K562 (cell line): ENCODE results near the gene FAM120B. TPM values are rescaled to one million over a fixed set of nuclear protein-coding genes. Genes with fewer than 3 reads are reported as not detected.

Source experiments
- ATAC-seq: fragments of 200-7000 bp; cut with Tn5 transposase; 3 replicates; pipeline ENCODE4 v1.9.1; 2020; ENCODE audit warnings: moderate library complexity
- BruUV-seq: library from RNA; stranded (reverse); fragments of 400-500 nt; replicated peaks from 2 replicates; lab custom pipeline; 2021; lab: Mats Ljungman, UMichigan
- CTCF ChIA-PET: fragments of 300-600 bp; formaldehyde crosslinking; extraction: SDS; loops from one replicate; lab custom pipeline; 2021; ENCODE audit warnings: low intra/inter-chr PET ratio; lab: Yijun Ruan, JAX
- POLR2A ChIA-PET: fragments of 300-600, 350-650 bp; sonication (Branson Sonifier 250); formaldehyde crosslinking; extraction: SDS; loops from one replicate; lab custom pipeline; 2021; ENCODE audit warnings: antibody characterized with exemption, inconsistent platforms; lab: Yijun Ruan, JAX
- DNase-seq, 4 experiments: peaks; one replicate each; pipeline versions ENCODE4 v3.0.0 to v3.0.0-alpha.2; 2011 to 2018; ENCODE audit warnings: low spot score in 3 of 4, mixed read lengths in 3 of 4; ENCODE audit errors: extremely low read depth in 1 of 4
- FAIRE-seq: peaks from 2 replicates; lab custom pipeline; 2011; peaks lifted over from hg19 to GRCh38; lab: Jason Lieb, UNC
- H2AFZ ChIP-seq: 2 replicates; pipeline ENCODE4 v1.6.0; 2011; ENCODE audit warnings: low read depth, low read length, control low read depth, inconsistent platforms
- H3K27ac ChIP-seq: fragments of 200-600 bp; 3 replicates; pipeline ENCODE4 v1.8.0; 2011; ENCODE audit warnings: low read depth, mild to moderate bottlenecking, control low read depth, inconsistent platforms, low read length, moderate library complexity, mixed read lengths; ENCODE audit errors: extremely low read depth
- H3K27me3 ChIP-seq, 2 experiments: fragments of 300-600 bp in 1 of 2; 2 replicates in 1 of 2; 3 replicates in 1 of 2; pipeline versions ENCODE4 v1.6.0 to v1.8.0; 2011; ENCODE audit warnings: inconsistent platforms in 2 of 2, low read length in 2 of 2, mild to moderate bottlenecking in 1 of 2, mixed read lengths in 1 of 2, moderate library complexity in 1 of 2; ENCODE audit not compliant: control insufficient read depth in 2 of 2, insufficient read depth in 2 of 2
- H3K36me3 ChIP-seq: fragments of 300-600 bp; 3 replicates; pipeline ENCODE4 v1.8.0; 2011; ENCODE audit warnings: mild to moderate bottlenecking, low read length, inconsistent platforms; ENCODE audit not compliant: control insufficient read depth, insufficient read depth
- H3K4me1 ChIP-seq, 2 experiments: fragments of 200-600 bp in 1 of 2; replicated peaks in 1 of 2; 2 replicates in 1 of 2; 3 replicates in 1 of 2; pipeline versions ENCODE4 v1.5.1 to v1.8.0; 2011; ENCODE audit warnings: inconsistent platforms in 2 of 2, low read length in 2 of 2, mild to moderate bottlenecking in 1 of 2, mixed read lengths in 1 of 2, moderate library complexity in 1 of 2; ENCODE audit not compliant: control insufficient read depth in 2 of 2, insufficient read depth in 2 of 2
- H3K4me2 ChIP-seq: 2 replicates; pipeline ENCODE4 v1.6.1; 2011; ENCODE audit warnings: low read length, control low read depth, inconsistent platforms, mixed read lengths; ENCODE audit not compliant: insufficient read depth
- H3K4me3 ChIP-seq: fragments of 200-600 bp; sonication (generic), shearing (Covaris generic); 2 replicates; pipeline ENCODE4 v1.5.1; 2016; ENCODE audit warnings: control low read depth, inconsistent platforms
- H3K79me2 ChIP-seq: fragments of 200-600 bp; 3 replicates; pipeline ENCODE4 v1.8.0; 2011; ENCODE audit warnings: low read length, inconsistent platforms; ENCODE audit not compliant: control insufficient read depth, insufficient read depth
- H3K9ac ChIP-seq, 2 experiments: 2 replicates each; pipeline versions ENCODE4 v1.6.0 to v1.6.1; 2011; ENCODE audit warnings: low read depth in 2 of 2, low read length in 2 of 2, control low read depth in 1 of 2, inconsistent platforms in 1 of 2, mild to moderate bottlenecking in 1 of 2, mixed read lengths in 1 of 2; ENCODE audit not compliant: insufficient read depth in 1 of 2
- H3K9me1 ChIP-seq: one replicate; pipeline ENCODE4 v1.6.0; 2011; ENCODE audit warnings: inconsistent platforms, mild to moderate bottlenecking, low read length, moderate library complexity; ENCODE audit not compliant: control insufficient read depth, insufficient read depth
- H3K9me3 ChIP-seq: replicated peaks from 2 replicates; pipeline ENCODE4 v1.5.1; 2011; ENCODE audit warnings: low read depth, low read length, inconsistent platforms; ENCODE audit not compliant: control insufficient read depth, insufficient read depth
- H4K20me1 ChIP-seq: replicated peaks from 2 replicates; pipeline ENCODE4 v1.6.1; 2011; ENCODE audit warnings: low read length, inconsistent platforms, mixed read lengths; ENCODE audit not compliant: control insufficient read depth, insufficient read depth
- TCF3 ChIP-seq: sonication (generic); formaldehyde crosslinking; IDR thresholded peaks from 2 replicates; pipeline ENCODE4 v1.4.0; 2020; ENCODE audit warnings: mild to moderate bottlenecking, missing genetic modification reagents
- ZNF197 ChIP-seq: fragments of 200-800 bp; sonication (Bioruptor generic); IDR thresholded peaks from 2 replicates; pipeline ENCODE4 v1.6.1; 2016; ENCODE audit warnings: low read depth, missing genetic modification characterization, missing compliant biosample characterization
- WGBS: fragments of 100-300 bp; shearing (Covaris generic); methylation state at CpG from one replicate; pipeline ENCODE4 v1.1.6; 2016; ENCODE audit warnings: low coverage, mixed read lengths; ENCODE audit not compliant: insufficient coverage; ENCODE audit errors: missing lambda C conversion rate; 5-methylcytosine and 5-hydroxymethylcytosine counted together
- in situ Hi-C: fragments of 300-500 bp; cut with MboI; formaldehyde crosslinking; loops from 4 replicates; pipeline ENCODE4 v1.15.0; 2018; ENCODE audit warnings: inconsistent platforms, mixed read lengths
- intact Hi-C: fragments of 100-400 bp; cut with micrococcal nuclease; formaldehyde crosslinking; loops from 2 replicates; pipeline ENCODE4 v1.14.2; 2022
- polyA plus RNA-seq, 8 experiments: library from polyadenylated mRNA; depleted of rRNA in 4 of 8; stranded (reverse) in 5 of 8; unstranded in 3 of 8; fragments of >200 nt; fragmentation: Nextera tagmentation in 2 of 8; fragmentation: Illumina TruSeq in 1 of 8; extraction: Ambion mirVana in 2 of 8; extraction: Trizol in 1 of 8; gene quantifications; 2 replicates each; pipeline versions ENCODE4 v1.2.1 to v1.2.3, GENCODE V29; 2011 to 2014; ENCODE audit warnings: inconsistent platforms in 1 of 8, missing spikeins in 1 of 8
- total RNA-seq, 7 experiments: library from RNA; depleted of rRNA in 6 of 7; stranded (reverse); fragments of >200 nt in 6 of 7; fragmentation: Illumina TruSeq in 2 of 7; extraction: Trizol in 2 of 7; gene quantifications; 2 replicates each; pipeline versions ENCODE4 v1.2.1 to v1.2.3, GENCODE V29; 2011 to 2021; ENCODE audit warnings: low replicate concordance in 1 of 7
- TF ChIP-seq, protein P1 (sequence below), 2 experiments: fragments of 450-650 bp; formaldehyde crosslinking in 1 of 2; IDR thresholded peaks; 2 replicates each; pipeline versions ENCODE4 v1.4.0 to v1.6.1; 2014 to 2020; ENCODE audit warnings: mild to moderate bottlenecking in 2 of 2, borderline replicate concordance in 1 of 2, low read depth in 1 of 2
- TF ChIP-seq, protein P2 (sequence below): sonication (generic); formaldehyde crosslinking; IDR thresholded peaks from 2 replicates; pipeline ENCODE4 v1.8.0; 2022; ENCODE audit warnings: missing genetic modification reagents, mild to moderate bottlenecking, moderate library complexity, borderline replicate concordance

FAM120B gene
- total and polyA plus RNA-seq, 9 of the 15 experiments (the other 6 are each of a cell fraction or from before 2014, with no cell fraction given), result 3.5 to 22.6 (median 14.7) TPM

DNA sequence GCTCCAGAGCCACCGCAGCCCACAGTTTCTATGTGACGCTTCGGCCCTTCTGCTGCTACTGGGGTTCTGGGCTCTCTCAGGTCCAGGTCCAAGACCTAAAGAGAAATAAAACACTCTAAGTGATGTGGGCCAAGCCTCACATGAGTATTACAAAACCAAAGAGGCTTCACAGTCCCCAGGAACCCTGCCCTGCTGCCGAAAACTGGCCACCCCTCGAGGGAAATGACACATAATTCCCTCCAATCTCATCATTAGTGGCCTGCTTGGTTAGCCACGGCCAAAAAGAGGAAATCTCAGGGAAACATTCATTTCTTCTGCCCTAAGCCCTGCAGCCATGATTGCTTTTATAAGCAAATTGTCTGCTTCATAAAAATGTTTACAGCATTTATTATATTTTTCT lies 48.2 kb upstream of the FAM120B start:
- H3K9me3 ChIP-seq, result 0 out of 2 replicates have a peak, but pooled peaks cover 2% of the 10 kb centered on the region
- ATAC-seq, result no peak
- POLR2A ChIA-PET, result interaction anchor here (1.2 kb wide), 1 partner anchor 10 kb away, joined by 4 read pairs; no protein-coding TSS in a partner anchor
- TF ChIP-seq, protein P1, sequence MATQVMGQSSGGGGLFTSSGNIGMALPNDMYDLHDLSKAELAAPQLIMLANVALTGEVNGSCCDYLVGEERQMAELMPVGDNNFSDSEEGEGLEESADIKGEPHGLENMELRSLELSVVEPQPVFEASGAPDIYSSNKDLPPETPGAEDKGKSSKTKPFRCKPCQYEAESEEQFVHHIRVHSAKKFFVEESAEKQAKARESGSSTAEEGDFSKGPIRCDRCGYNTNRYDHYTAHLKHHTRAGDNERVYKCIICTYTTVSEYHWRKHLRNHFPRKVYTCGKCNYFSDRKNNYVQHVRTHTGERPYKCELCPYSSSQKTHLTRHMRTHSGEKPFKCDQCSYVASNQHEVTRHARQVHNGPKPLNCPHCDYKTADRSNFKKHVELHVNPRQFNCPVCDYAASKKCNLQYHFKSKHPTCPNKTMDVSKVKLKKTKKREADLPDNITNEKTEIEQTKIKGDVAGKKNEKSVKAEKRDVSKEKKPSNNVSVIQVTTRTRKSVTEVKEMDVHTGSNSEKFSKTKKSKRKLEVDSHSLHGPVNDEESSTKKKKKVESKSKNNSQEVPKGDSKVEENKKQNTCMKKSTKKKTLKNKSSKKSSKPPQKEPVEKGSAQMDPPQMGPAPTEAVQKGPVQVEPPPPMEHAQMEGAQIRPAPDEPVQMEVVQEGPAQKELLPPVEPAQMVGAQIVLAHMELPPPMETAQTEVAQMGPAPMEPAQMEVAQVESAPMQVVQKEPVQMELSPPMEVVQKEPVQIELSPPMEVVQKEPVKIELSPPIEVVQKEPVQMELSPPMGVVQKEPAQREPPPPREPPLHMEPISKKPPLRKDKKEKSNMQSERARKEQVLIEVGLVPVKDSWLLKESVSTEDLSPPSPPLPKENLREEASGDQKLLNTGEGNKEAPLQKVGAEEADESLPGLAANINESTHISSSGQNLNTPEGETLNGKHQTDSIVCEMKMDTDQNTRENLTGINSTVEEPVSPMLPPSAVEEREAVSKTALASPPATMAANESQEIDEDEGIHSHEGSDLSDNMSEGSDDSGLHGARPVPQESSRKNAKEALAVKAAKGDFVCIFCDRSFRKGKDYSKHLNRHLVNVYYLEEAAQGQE (IDR thresholded peaks at IDR 0.05; ENCODE audit: borderline replicate concordance), result no peak
- TF ChIP-seq, protein P1 (CRISPR knock-in tag; IDR thresholded peaks at IDR 0.05; ENCODE audit: low read depth), result no peak
- TF ChIP-seq TCF3, result no peak
- no peak for TF ChIP-seq ZNF197 (CRISPR knock-in tag)
- TF ChIP-seq, protein P2, sequence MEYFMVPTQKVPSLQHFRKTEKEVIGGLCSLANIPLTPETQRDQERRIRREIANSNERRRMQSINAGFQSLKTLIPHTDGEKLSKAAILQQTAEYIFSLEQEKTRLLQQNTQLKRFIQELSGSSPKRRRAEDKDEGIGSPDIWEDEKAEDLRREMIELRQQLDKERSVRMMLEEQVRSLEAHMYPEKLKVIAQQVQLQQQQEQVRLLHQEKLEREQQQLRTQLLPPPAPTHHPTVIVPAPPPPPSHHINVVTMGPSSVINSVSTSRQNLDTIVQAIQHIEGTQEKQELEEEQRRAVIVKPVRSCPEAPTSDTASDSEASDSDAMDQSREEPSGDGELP (CRISPR knock-in tag), result no peak
- TF ChIP-seq, all 486 proteins: peak for 0
- Histone ChIP-seq H4K20me1 (no peaks in the 10 kb centered on the region), H3K27me3 (peaks cover 65 to 90% of the 10 kb centered on the region in 2 experiments), H2AFZ (no peak overlapping the region), H3K9me1 (no peaks in the 10 kb centered on the region), H3K36me3 (no peaks in the 10 kb centered on the region), H3K79me2 (no peaks in the 10 kb centered on the region), H3K4me1 (no peaks in the 10 kb centered on the region; a peak in 1 of 5 replicates), H3K4me3 (no peak overlapping the region), H3K4me2 (no peak overlapping the region), H3K27ac (no peak overlapping the region), H3K9ac (no peak overlapping the region)
- DNase-seq, result no peak
- intact Hi-C loops, result no loop called here
- 6% methylated on average over 6 of the region's 6 CpGs for WGBS
- no peak for FAIRE-seq
- CTCF ChIA-PET, result no interaction called here
- in situ Hi-C loops, result no loop called here
- no TSS peak for BruUV-seq
